Type B pancreatic cell (in vitro differentiated cells): ENCODE measurements around the gene CREB3L2. TPM values are rescaled to one million over a fixed set of nuclear protein-coding genes. Genes with fewer than 3 reads are reported as not detected.

Experiments used
- DNase-seq: peaks from one replicate; pipeline ENCODE4 v3.0.0; 2021; ENCODE audit warnings: mixed read lengths; ENCODE audit not compliant: unreplicated experiment; ENCODE audit errors: extremely low spot score
- H3K27ac Mint-ChIP-seq: 2 replicates; pipeline ENCODE4 v1.8.0; 2021; ENCODE audit warnings: mild to moderate bottlenecking, mixed read lengths
- H3K27me3 Mint-ChIP-seq: 2 replicates; pipeline ENCODE4 v1.8.0; 2021; ENCODE audit warnings: mixed read lengths
- H3K36me3 Mint-ChIP-seq: 2 replicates; pipeline ENCODE4 v1.8.0; 2021; ENCODE audit warnings: mixed read lengths
- H3K4me1 Mint-ChIP-seq: one replicate; pipeline ENCODE4 v1.8.0; 2021; ENCODE audit warnings: mixed read lengths; ENCODE audit not compliant: unreplicated experiment
- H3K4me3 Mint-ChIP-seq: 2 replicates; pipeline ENCODE4 v1.8.0; 2021; ENCODE audit warnings: mild to moderate bottlenecking, mixed read lengths
- H3K9me3 Mint-ChIP-seq: 2 replicates; pipeline ENCODE4 v1.8.0; 2021; ENCODE audit warnings: mixed read lengths
- total RNA-seq: library from RNA; stranded (reverse); gene quantifications from 2 replicates; pipeline ENCODE4 v1.2.1, GENCODE V29; 2021; ENCODE audit warnings: low replicate concordance
- TF ChIP-seq, protein P1 (sequence below): fragments of 200-600 bp; sonication (generic); conservative IDR thresholded peaks from 2 replicates; pipeline ENCODE4 v1.5.0; 2021; ENCODE audit warnings: antibody characterized with exemption, mild to moderate bottlenecking

CREB3L2 gene
- total RNA-seq, 1 donor from 2014 or later, result 85.8 TPM

DNA sequence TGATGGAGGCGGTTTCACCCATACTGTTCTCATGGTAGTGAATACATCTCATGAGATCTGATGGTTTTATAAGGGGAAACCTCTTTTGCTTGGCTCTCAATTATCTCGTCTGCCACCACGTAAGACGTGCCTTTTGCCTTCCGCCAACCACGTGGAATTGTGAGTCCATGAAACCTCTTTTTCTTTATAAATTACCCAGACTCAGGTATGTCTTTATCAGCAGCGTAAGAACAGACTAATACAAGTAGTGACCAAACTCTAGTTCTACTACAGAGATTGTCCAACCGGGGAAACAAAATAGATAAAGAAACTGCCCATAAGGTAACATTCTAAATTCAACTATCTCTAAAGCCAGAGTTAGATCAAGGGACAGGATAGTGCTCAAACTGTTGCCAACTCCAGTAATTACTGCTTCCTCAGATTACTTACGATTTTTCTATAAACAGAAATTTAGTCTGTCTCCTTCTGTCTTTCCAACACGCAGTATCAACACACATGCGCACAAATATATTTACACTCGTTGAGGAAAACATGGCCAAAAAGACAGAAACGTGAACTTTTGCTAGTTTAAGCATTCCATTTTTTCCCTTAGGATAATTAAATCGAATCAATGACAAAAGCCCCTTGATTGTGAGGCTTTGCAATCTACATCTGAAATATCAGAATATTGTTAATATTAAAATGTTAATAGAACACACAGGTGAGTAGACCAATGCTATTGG is 36.9 kb downstream of the CREB3L2 start:
- Mint-ChIP-seq H3K36me3 (peaks cover 64% of the 10 kb centered on the region), H3K4me1 (peaks cover 56% of the 10 kb centered on the region), H3K27ac (peak overlapping the region; percentile 96)

DNA sequence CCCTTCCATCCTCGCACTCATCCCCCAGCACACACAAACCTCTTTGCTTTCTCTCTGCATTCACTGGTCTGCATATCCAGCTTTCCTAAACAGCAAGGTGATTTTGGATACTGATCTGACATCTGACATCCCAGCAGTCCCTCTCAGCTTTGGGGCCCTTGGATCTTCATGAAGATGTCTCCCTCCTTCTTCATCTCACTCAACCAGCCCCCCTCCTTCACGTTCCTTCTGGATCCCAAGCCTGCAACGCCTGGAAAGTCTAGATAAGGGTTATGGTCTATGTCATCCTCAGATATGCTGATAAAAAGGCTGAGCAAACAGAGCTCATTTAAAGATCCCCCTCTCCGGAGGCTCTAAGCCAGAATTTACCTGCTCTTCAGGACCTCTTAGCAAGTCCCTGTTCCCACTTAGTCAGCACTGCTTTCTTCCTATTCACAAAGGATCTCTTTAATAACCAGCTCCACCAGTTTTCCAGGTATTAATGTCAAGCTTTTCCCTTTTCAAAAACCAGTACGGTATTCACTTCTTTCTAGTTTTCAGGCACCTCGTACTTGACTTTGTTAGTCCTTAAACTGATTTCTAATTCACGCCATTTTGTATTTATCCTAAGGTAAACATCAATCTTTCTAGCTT is 38.9 kb downstream of the CREB3L2 start:
- H3K9me3 Mint-ChIP-seq, result peaks cover 18% of the 10 kb centered on the region
- peak overlapping the region; percentile 96 for H3K27ac Mint-ChIP-seq
- peaks cover 68% of the 10 kb centered on the region for H3K4me1 Mint-ChIP-seq
- DNase-seq, result no peak
- TF ChIP-seq, protein P1, sequence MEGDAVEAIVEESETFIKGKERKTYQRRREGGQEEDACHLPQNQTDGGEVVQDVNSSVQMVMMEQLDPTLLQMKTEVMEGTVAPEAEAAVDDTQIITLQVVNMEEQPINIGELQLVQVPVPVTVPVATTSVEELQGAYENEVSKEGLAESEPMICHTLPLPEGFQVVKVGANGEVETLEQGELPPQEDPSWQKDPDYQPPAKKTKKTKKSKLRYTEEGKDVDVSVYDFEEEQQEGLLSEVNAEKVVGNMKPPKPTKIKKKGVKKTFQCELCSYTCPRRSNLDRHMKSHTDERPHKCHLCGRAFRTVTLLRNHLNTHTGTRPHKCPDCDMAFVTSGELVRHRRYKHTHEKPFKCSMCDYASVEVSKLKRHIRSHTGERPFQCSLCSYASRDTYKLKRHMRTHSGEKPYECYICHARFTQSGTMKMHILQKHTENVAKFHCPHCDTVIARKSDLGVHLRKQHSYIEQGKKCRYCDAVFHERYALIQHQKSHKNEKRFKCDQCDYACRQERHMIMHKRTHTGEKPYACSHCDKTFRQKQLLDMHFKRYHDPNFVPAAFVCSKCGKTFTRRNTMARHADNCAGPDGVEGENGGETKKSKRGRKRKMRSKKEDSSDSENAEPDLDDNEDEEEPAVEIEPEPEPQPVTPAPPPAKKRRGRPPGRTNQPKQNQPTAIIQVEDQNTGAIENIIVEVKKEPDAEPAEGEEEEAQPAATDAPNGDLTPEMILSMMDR, result no peak
- peak overlapping the region; percentile 79 for H3K4me3 Mint-ChIP-seq
- peaks cover 66% of the 10 kb centered on the region for H3K36me3 Mint-ChIP-seq
- H3K27me3 Mint-ChIP-seq, result no peaks in the 10 kb centered on the region

More for the DNA sequence above, 36.9 kb downstream of the CREB3L2 start:
- Mint-ChIP-seq H3K9me3 (peaks cover 18% of the 10 kb centered on the region), H3K27me3 (no peaks in the 10 kb centered on the region), H3K4me3 (peak overlapping the region; percentile 53)
- TF ChIP-seq, protein P1, result no peak
- DNase-seq, result no peak

DNA sequence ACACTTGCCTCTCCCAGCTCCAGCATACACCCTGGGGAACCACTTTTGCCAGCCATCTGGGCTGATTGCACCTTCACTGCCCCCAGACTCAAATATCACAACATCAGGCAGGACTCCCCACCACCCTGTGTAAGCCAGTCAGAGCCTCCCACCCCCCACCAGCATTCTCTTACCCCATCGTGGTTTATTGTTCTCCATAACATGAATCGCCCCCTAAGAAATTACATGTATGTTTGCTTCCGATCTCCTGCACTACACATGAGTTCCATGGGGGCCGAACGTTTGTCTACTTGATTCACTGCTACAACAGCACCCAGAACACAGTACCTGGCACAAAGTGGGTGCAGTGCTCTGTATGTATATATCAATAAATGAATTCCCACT is 39.4 kb downstream of the CREB3L2 start:
- TF ChIP-seq, protein P1, result no peak

DNA sequence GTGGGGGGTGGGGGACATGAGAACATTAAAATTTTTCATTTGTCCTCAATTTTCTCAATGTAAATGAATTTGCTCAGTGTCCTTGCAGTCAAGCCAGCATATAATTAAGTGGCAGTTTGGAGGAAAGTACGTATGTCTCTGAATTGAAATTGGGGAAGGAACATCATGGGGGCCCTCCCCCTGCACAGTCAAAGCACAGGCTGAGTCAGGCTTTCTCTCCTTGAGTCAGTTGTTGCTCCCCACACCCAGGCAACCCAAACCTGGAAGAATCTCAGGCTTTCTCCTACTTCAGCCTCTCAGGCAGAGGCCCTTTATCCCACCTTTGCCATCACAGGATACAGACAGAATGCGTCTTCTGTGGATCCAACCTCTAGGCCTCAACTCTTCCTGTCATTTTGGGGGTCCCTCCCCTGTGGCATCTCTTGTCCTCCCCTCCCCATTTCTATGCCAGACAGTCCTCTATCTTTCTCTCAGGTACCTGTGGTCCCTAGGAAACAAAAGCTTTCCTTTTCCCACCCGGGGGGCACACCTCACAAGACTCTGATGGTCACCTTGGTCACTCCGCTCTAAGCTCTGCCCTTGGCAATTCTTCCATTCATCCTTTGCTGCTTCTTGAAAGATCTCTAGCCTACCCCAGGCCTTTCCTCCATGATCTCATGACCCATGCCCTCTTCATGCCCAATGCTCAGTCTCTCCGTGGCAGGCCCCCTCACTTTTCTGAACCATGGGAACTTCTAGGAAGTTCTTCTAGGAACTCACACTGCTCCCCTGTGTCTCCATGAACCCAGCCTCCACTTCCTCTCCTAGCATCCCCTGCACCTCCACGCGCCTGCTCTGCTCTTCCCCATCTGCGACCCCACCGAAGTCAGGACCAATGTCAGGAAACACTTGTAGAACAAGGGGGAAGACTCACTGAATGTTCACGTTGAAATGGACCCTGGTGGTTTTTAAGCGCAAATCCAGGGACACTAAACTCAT is 40.4 kb downstream of the CREB3L2 start:
- H3K4me3 Mint-ChIP-seq, result peak overlapping the region; percentile 32
- H3K27ac Mint-ChIP-seq, result peak overlapping the region; percentile 96
- H3K36me3 Mint-ChIP-seq, result peaks cover 61% of the 10 kb centered on the region
- H3K9me3 Mint-ChIP-seq, result peaks cover 13% of the 10 kb centered on the region
- TF ChIP-seq, protein P1, result no peak
- no peaks in the 10 kb centered on the region for H3K27me3 Mint-ChIP-seq
- no peak for DNase-seq
- H3K4me1 Mint-ChIP-seq, result peaks cover 69% of the 10 kb centered on the region

More for the DNA sequence above, 39.4 kb downstream of the CREB3L2 start:
- peak overlapping the region; percentile 79 for H3K4me3 Mint-ChIP-seq
- no peaks in the 10 kb centered on the region for H3K27me3 Mint-ChIP-seq
- peaks cover 14% of the 10 kb centered on the region for H3K9me3 Mint-ChIP-seq
- peaks cover 69% of the 10 kb centered on the region for H3K4me1 Mint-ChIP-seq
- peaks cover 61% of the 10 kb centered on the region for H3K36me3 Mint-ChIP-seq
- no peak for DNase-seq
- H3K27ac Mint-ChIP-seq, result peak overlapping the region; percentile 96

DNA sequence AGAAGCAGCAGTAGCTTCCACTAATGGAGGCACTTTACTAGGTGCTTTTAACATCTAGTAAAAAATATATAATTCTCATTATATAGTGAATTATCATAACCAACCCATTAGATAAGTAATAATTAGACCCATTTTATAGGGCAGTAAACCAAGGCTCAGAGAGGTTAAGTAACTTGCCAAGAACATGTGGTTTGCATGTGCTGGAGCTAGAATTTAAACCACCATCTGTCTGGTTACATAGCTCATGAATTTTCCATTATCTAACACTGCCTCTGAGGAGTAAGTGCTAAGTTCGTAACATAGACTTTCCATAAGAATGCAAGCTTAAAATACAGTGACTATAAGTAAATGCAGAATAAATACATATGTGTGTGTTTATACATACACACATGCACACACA is 41.9 kb downstream of the CREB3L2 start:
- no peaks in the 10 kb centered on the region for H3K27me3 Mint-ChIP-seq
- H3K4me3 Mint-ChIP-seq, result peak overlapping the region; percentile 21
- H3K36me3 Mint-ChIP-seq, result peaks cover 57% of the 10 kb centered on the region
- no peak for DNase-seq
- peaks cover 13% of the 10 kb centered on the region for H3K9me3 Mint-ChIP-seq
- H3K4me1 Mint-ChIP-seq, result peaks cover 76% of the 10 kb centered on the region
- H3K27ac Mint-ChIP-seq, result peak overlapping the region; percentile 45
- TF ChIP-seq, protein P1, result no peak
